Measurements from ENCODE around the gene IFT81.

Gene IFT81

DNA sequence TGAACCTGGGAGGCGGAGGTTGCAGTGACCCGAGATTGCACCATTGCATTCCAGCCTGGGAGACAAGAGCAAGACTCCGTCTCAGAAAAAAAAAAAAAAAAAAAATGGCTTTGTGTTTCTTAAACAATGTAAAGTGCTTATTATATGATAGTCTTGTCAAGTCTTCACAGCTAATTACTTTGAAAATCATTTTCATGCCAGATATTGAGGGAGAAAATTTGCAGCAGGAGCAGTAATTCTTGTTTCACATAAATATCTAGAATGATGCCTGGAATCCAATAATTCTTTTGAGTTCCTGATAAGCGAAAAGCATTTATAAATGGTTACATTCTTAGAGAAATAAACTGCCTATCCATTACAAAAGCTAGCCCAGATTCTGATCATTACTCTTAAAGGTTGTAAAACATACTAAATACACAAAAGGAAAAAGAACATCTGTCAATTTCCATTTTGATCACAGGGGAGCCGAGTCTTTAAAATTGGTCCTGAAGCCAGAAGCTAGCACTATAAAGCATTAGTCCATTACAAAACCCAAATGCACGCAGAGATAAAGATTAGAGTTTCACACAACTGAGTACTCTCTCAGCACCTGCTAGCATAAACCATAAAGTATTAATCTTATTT is 50.3 kb downstream of the IFT81 start:
- Histone ChIP-seq H3K79me2 (ENCODE audit: low read length) (no peaks in the 10 kb centered on the region), H3K9me2 (replicated peaks; ENCODE audit: insufficient read depth, low read length) (no peaks in the 10 kb centered on the region)

GRCh38 chr12:110175201-110175600 is 51.0 kb downstream of the IFT81 start:
- no peak overlapping the region for H2AFZ ChIP-seq (ENCODE audit: low read length)
- no peaks in the 10 kb centered on the region for H3K9me2 ChIP-seq (replicated peaks; ENCODE audit: insufficient read depth, low read length)
- no peaks in the 10 kb centered on the region for H3F3A ChIP-seq (ENCODE audit: insufficient read depth, low read length)
- no peak overlapping the region for H3K9ac ChIP-seq (ENCODE audit: low read length)
- no peak overlapping the region for H3K27ac ChIP-seq (ENCODE audit: low read length)
- no peaks in the 10 kb centered on the region for H3K79me2 ChIP-seq (ENCODE audit: low read length)
- H3K4me1 ChIP-seq (ENCODE audit: low read length), result no peaks in the 10 kb centered on the region
- H3K36me3 ChIP-seq (replicated peaks; ENCODE audit: insufficient read depth, low read length), result no peaks in the 10 kb centered on the region
- no peaks in the 10 kb centered on the region for H4K20me1 ChIP-seq (ENCODE audit: insufficient read depth, low read length)
- H3K4me3 ChIP-seq (ENCODE audit: low read length), result no peak overlapping the region
- no peaks in the 10 kb centered on the region for H3K9me3 ChIP-seq (replicated peaks; ENCODE audit: insufficient read depth, low read length)
- TF ChIP-seq EZH2phosphoT487 (IDR thresholded peaks at IDR 0.05; ENCODE audit: low read length) (no peak), EZH2 (optimal IDR thresholded peaks at IDR 0.05; ENCODE audit: low read depth, low read length) (no peak)
- TF ChIP-seq, protein P1, sequence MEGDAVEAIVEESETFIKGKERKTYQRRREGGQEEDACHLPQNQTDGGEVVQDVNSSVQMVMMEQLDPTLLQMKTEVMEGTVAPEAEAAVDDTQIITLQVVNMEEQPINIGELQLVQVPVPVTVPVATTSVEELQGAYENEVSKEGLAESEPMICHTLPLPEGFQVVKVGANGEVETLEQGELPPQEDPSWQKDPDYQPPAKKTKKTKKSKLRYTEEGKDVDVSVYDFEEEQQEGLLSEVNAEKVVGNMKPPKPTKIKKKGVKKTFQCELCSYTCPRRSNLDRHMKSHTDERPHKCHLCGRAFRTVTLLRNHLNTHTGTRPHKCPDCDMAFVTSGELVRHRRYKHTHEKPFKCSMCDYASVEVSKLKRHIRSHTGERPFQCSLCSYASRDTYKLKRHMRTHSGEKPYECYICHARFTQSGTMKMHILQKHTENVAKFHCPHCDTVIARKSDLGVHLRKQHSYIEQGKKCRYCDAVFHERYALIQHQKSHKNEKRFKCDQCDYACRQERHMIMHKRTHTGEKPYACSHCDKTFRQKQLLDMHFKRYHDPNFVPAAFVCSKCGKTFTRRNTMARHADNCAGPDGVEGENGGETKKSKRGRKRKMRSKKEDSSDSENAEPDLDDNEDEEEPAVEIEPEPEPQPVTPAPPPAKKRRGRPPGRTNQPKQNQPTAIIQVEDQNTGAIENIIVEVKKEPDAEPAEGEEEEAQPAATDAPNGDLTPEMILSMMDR (IDR thresholded peaks at IDR 0.05; ENCODE audit: low read length), result no peak
- no peak overlapping the region for H3K4me2 ChIP-seq (ENCODE audit: low read depth, low read length)
- H3K27me3 ChIP-seq (replicated peaks; ENCODE audit: insufficient read depth, low read length), result no peaks in the 10 kb centered on the region
- no peak for DNase-seq

More for the DNA sequence above, 50.3 kb downstream of the IFT81 start:
- Histone ChIP-seq H3F3A (ENCODE audit: insufficient read depth, low read length) (no peaks in the 10 kb centered on the region), H3K27me3 (replicated peaks; ENCODE audit: insufficient read depth, low read length) (no peaks in the 10 kb centered on the region), H4K20me1 (ENCODE audit: insufficient read depth, low read length) (no peaks in the 10 kb centered on the region), H3K4me2 (ENCODE audit: low read depth, low read length) (no peak overlapping the region), H2AFZ (ENCODE audit: low read length) (no peak overlapping the region), H3K27ac (ENCODE audit: low read length) (no peak overlapping the region), H3K9ac (ENCODE audit: low read length) (no peak overlapping the region), H3K9me3 (replicated peaks; ENCODE audit: insufficient read depth, low read length) (no peaks in the 10 kb centered on the region), H3K4me3 (ENCODE audit: low read length) (no peak overlapping the region), H3K4me1 (ENCODE audit: low read length) (no peaks in the 10 kb centered on the region), H3K36me3 (replicated peaks; ENCODE audit: insufficient read depth, low read length) (no peaks in the 10 kb centered on the region)
- TF ChIP-seq EZH2 (optimal IDR thresholded peaks at IDR 0.05; ENCODE audit: low read depth, low read length), result no peak
- TF ChIP-seq, protein P1 (IDR thresholded peaks at IDR 0.05; ENCODE audit: low read length), result no peak
- TF ChIP-seq EZH2phosphoT487 (IDR thresholded peaks at IDR 0.05; ENCODE audit: low read length), result no peak
- DNase-seq, result no peak

DNA sequence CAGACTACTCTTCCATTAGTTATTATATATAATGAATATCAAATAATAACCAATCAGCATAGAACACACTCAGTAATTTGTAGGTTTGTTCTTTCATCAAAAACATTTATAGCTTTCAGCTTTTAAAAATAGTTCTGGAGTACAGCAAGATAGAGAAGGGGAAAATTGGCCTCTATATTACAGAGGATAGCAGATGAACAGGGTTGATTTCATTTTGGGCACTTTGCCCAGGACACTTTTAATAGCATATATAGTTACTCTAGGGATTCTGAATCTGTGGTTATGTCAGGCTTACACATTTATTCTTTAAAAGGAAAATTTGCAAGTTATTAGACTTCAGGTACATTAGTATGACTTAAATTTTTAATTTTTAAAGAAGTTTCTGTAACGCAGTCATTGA is 52.6 kb downstream of the IFT81 start:
- TF ChIP-seq, protein P1 (IDR thresholded peaks at IDR 0.05; ENCODE audit: low read length), result no peak
- TF ChIP-seq EZH2 (optimal IDR thresholded peaks at IDR 0.05; ENCODE audit: low read depth, low read length) (no peak), EZH2phosphoT487 (IDR thresholded peaks at IDR 0.05; ENCODE audit: low read length) (no peak)
- H3K4me1 ChIP-seq (ENCODE audit: low read length), result no peaks in the 10 kb centered on the region
- no peaks in the 10 kb centered on the region for H3K27me3 ChIP-seq (replicated peaks; ENCODE audit: insufficient read depth, low read length)
- no peaks in the 10 kb centered on the region for H3K9me2 ChIP-seq (replicated peaks; ENCODE audit: insufficient read depth, low read length)
- no peaks in the 10 kb centered on the region for H3K36me3 ChIP-seq (replicated peaks; ENCODE audit: insufficient read depth, low read length)
- H3F3A ChIP-seq (ENCODE audit: insufficient read depth, low read length), result no peaks in the 10 kb centered on the region
- no peak overlapping the region for H3K4me3 ChIP-seq (ENCODE audit: low read length)
- no peak overlapping the region for H3K27ac ChIP-seq (ENCODE audit: low read length)
- H3K9me3 ChIP-seq (replicated peaks; ENCODE audit: insufficient read depth, low read length), result no peaks in the 10 kb centered on the region
- no peak for DNase-seq
- H3K9ac ChIP-seq (ENCODE audit: low read length), result no peak overlapping the region
- H3K79me2 ChIP-seq (ENCODE audit: low read length), result no peaks in the 10 kb centered on the region
- no peaks in the 10 kb centered on the region for H4K20me1 ChIP-seq (ENCODE audit: insufficient read depth, low read length)
- H2AFZ ChIP-seq (ENCODE audit: low read length), result no peak overlapping the region
- H3K4me2 ChIP-seq (ENCODE audit: low read depth, low read length), result no peak overlapping the region
